ENCODE results near the gene PTPN3.

- TF ChIP-seq POLR2A (IDR thresholded peaks at IDR 0.05; ENCODE audit: low read length) (no peak), GATA1 (IDR thresholded peaks at IDR 0.05; ENCODE audit: low read depth, low read length) (no peak)
Observed at GRCh38 chr9:109456811-109457210, 41.3 kb downstream of the PTPN3 start.

Measured in erythroblast (primary cell).